GM10248 (cell line): ENCODE results near the gene PTPRG.

Source experiments
- CTCF ChIA-PET: fragments of 300-600 bp; sonication (Branson Sonifier 250); formaldehyde crosslinking; extraction: SDS; loops from one replicate; lab custom pipeline; 2021; ENCODE audit warnings: antibody characterized with exemption; lab: Yijun Ruan, JAX
- POLR2A ChIA-PET: fragments of 350-650 bp; sonication (Branson Sonifier 250); formaldehyde crosslinking; extraction: SDS; loops from one replicate; lab custom pipeline; 2020; ENCODE audit warnings: antibody characterized with exemption; lab: Yijun Ruan, JAX
- DNase-seq: peaks from one replicate; pipeline ENCODE4 v3.0.0; 2012; ENCODE audit errors: extremely low spot score
- TF ChIP-seq, protein P1 (sequence below): IDR thresholded peaks from 2 replicates; pipeline ENCODE4 v1.5.1; 2012; ENCODE audit warnings: mild to moderate bottlenecking, low read depth; ENCODE audit errors: extremely low read depth, missing control alignments, control extremely low read depth

PTPRG gene

DNA sequence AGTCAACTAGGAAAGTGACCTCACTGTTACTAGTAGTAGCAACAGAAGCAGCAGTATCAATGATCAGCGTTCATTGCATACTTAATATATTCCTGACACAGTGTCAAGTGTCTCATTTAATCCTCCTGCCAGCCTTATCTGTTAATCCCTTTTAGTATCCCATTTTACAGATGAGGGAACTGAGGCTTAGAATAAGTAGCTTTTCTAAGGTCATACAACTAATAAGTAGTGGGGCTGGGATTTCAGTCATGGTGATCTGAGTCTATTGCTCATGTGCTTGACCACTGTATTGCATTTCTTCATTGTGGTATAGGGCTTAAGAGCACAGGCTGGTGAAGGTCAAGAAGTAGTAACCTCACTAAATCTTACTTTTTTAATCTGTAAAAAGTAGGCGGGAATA is 233.6 kb downstream of the PTPRG start:
- CTCF ChIA-PET, result no interaction called here
- TF ChIP-seq, protein P1, sequence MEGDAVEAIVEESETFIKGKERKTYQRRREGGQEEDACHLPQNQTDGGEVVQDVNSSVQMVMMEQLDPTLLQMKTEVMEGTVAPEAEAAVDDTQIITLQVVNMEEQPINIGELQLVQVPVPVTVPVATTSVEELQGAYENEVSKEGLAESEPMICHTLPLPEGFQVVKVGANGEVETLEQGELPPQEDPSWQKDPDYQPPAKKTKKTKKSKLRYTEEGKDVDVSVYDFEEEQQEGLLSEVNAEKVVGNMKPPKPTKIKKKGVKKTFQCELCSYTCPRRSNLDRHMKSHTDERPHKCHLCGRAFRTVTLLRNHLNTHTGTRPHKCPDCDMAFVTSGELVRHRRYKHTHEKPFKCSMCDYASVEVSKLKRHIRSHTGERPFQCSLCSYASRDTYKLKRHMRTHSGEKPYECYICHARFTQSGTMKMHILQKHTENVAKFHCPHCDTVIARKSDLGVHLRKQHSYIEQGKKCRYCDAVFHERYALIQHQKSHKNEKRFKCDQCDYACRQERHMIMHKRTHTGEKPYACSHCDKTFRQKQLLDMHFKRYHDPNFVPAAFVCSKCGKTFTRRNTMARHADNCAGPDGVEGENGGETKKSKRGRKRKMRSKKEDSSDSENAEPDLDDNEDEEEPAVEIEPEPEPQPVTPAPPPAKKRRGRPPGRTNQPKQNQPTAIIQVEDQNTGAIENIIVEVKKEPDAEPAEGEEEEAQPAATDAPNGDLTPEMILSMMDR, result no peak
- POLR2A ChIA-PET, result no interaction called here
- no peak for DNase-seq

DNA sequence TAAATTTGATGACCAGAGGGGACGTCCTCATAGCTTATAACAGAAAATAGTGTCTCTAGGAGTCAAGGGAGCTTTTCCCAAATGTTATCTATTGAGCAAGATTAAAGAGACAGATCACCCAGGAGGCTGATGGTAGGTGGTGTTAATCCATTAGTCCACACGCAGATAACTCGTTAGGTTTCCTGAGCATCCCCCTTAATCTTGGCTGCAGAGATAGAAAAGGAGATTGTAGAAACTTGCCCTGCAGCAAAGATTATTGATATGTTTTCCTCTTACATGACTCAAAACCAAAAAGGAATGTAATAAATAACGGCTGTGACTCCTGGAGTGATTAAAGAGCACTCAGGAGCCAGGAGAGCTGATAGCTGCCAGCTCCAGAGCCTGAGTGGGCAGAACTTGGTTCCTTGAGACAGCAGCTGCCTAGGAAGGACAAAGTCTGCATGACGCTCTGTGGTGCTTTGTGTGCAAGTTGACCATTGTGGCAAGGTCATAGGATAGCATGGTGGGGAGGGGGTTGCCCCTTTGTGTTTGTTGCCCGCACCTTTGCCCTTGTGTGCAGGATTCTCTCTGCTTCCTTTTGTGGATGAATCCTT is 234.8 kb downstream of the PTPRG start:
- ChIA-PET CTCF (interaction anchor here (1.6 kb wide), 1 partner anchor 13 kb away, joined by 4 read pairs; no protein-coding TSS in a partner anchor), POLR2A (no interaction called here)
- TF ChIP-seq, protein P1, result no peak
- no peak for DNase-seq

DNA sequence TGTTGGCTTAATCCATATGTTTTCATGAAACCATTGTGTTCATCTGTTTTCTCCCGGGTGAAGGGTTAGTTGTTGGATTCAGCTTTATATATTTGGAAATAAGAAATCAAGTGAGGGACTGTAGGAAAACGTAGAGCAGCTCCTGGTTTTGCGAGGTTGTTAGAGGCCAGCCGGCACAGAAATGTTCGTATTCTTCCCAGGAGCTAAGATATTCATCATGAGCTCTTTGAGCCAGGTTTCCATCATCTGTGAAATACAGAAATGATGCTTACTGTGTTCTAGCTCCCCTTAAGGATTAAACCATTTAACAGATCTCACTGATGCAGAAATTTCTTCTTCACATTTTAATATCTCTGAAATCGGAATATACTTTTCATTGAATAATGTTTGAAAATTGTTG is 235.5 kb downstream of the PTPRG start:
- ChIA-PET CTCF (interaction anchor here (1.6 kb wide), 1 partner anchor 14 kb away, joined by 4 read pairs; no protein-coding TSS in a partner anchor), POLR2A (no interaction called here)
- TF ChIP-seq, protein P1, result no peak
- no peak for DNase-seq

DNA sequence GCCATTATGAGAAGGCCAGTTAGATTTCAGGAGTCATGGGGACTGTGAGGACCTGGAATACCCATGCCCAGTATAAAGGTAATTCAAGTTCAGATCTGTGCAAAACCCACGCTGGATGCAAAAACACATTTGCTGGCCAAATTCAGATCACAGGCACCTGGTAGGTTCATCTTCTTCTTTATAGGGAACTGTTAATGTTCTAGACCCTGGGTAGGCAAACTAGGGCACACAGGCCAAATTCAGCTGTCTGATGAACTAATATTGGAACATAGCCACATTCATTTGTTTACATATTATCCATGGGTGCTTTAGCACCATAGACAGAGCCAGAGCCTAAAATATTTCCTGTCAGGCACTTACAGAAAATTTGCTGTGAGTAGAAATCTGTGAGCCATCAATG is 241.4 kb downstream of the PTPRG start:
- DNase-seq, result no peak
- CTCF ChIA-PET, result no interaction called here
- POLR2A ChIA-PET, result no interaction called here
- TF ChIP-seq, protein P1, result no peak

DNA sequence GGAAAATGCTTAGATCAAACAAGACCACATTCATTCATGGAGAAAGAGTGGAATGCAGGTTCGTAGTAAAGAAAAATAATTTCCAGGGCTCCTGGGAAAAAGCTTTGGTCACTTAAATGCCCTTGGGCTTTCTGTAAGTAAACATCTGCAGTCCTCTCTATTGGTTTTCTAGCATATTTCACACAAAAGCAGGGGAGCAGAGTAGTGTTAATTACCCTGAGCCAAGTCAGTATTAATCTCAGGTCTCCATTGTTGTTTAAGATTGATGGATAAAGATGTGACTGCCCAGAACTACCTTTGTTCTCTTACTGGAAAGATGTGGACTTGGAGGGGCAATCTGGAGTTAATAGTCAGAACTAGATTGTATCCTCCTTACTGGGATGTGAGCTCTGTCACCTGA is 242.6 kb downstream of the PTPRG start:
- ChIA-PET CTCF (interaction anchor here (1.3 kb wide), 1 partner anchor 11 kb away, joined by 3 read pairs; no protein-coding TSS in a partner anchor), POLR2A (no interaction called here)
- no peak for DNase-seq
- TF ChIP-seq, protein P1, result no peak

DNA sequence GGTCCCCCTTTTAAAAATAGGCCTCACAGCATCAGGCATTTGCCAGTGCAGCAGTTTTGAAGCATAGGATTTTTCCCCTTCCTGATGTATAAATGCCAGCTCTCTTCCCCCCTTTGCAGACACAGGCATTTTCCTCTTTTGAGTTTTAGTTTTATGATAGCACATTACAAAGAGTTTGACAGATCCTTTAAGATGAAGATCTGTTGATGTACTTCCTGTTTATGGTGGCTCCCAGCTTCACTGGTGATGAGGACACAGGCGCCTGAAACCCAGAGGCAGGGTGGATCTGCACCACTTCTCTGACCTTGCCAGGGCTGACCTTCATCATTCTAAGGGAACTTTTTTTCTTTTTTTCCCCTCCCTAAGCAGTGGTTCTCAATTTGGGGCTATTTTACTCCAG is 243.4 kb downstream of the PTPRG start:
- ChIA-PET POLR2A (no interaction called here), CTCF (interaction anchor here (1.3 kb wide), 1 partner anchor 10 kb away, joined by 3 read pairs; no protein-coding TSS in a partner anchor)
- TF ChIP-seq, protein P1, result no peak
- no peak for DNase-seq
